Stimulated activated CD4-positive, alpha-beta T cell treated with anti-CD3 and anti-CD28 coated beads, Interleukin-1b, Interleukin-23, amount 100 ng/mL, for 48 hours (primary cell): ENCODE results near the gene AHNAK2.
A peak's percentile ranks its signal among the peaks of the same experiment; 100 is the strongest.
"Not testable (repeated sequence)": the region's sequence is repeated elsewhere in the genome, so short reads cannot be mapped to it uniquely, and the experiment has no call there.

Experiments used
- DNase-seq: peaks from one replicate; pipeline ENCODE4 v3.0.0-alpha.2; 2020

AHNAK2 gene

GRCh38 chr14:104971447-104972240, 6.5 kb downstream of the AHNAK2 start:
- DNase-seq: no peak

GRCh38 chr14:104970231-104971068, 7.7 kb downstream of the AHNAK2 start:
- DNase-seq: no peak

- DNase-seq: no peak
These were observed 8.4 kb downstream of the AHNAK2 start for GRCh38 chr14:104969741-104970230.

GRCh38 chr14:104968541-104969401, 9.4 kb downstream of the AHNAK2 start:
- no peak for DNase-seq

GRCh38 chr14:104968153-104968527, 10.0 kb downstream of the AHNAK2 start:
- DNase-seq: no peak

GRCh38 chr14:104967386-104968152, 10.6 kb downstream of the AHNAK2 start:
- DNase-seq: peak; percentile 1

GRCh38 chr14:104966981-104967385, 11.2 kb downstream of the AHNAK2 start:
- DNase-seq: no peak

- DNase-seq: no peak
These were observed 11.8 kb downstream of the AHNAK2 start for GRCh38 chr14:104966261-104966865.

GRCh38 chr14:104965561-104966231, 12.5 kb downstream of the AHNAK2 start:
- peak; percentile 0 for DNase-seq

GRCh38 chr14:104964546-104964945, 13.6 kb downstream of the AHNAK2 start:
- no peak for DNase-seq

- no peak for DNase-seq
These were observed 20.7 kb downstream of the AHNAK2 start for GRCh38 chr14:104957146-104958113.

- DNase-seq: no peak
These were observed 21.8 kb downstream of the AHNAK2 start for GRCh38 chr14:104956290-104956890.

- no peak for DNase-seq
These were observed 22.8 kb downstream of the AHNAK2 start for GRCh38 chr14:104955396-104955770.

- no peak for DNase-seq
These were observed 23.3 kb downstream of the AHNAK2 start for GRCh38 chr14:104954746-104955395.

GRCh38 chr14:104953896-104954656, 24.1 kb downstream of the AHNAK2 start:
- no peak for DNase-seq

- DNase-seq: no peak
These were observed 25.1 kb downstream of the AHNAK2 start for GRCh38 chr14:104953097-104953496.

GRCh38 chr14:104951863-104952657, 26.1 kb downstream of the AHNAK2 start:
- DNase-seq: not testable (repeated sequence)
